ENCODE results near the gene ENO3.

DNA sequence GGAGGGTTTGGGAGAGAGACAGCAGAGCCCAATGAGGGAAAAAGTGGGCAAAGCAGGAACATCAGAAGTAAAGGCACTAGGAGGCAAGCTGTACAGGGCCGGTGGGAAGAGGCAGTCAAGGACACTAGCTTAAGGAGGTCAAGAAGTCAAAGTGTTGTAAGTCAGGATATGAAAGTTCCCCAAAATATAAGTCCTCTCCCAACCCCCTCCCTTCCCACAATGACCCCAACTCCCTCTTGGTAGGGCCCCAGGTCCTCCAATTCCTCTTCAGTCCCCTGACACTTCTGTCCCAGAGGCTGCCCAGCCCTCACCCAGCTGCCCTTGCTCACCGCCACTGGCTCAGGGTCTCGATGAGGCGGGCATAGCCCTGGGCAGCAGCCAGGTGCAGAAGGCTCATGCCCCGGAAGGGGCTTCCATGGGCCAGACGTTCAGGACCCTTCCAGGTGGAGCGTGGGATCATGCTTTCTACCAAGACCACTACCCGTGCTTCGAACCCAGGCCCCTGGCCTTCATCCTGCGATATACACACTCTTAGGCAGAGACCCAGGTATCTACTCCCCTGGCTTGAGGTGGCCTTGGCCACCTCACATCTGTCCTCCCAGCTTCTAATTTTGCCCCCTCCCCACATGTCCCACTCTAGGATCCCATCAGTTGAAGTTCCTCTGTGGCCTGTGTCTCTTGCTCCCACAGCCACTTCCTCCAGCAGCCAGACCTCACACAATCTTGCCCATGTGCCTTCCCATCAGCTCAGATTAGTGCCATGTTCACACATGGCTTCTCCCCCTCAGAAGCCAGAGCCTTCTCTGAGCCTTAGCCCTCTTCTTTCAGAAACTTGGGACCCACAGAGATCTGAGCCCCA is 22.6 kb downstream of the ENO3 start:
- TF ChIP-seq POLR2A (IDR thresholded peaks at IDR 0.05; ENCODE audit: low read length) (no peak), GATA1 (IDR thresholded peaks at IDR 0.05; ENCODE audit: low read depth, low read length) (no peak)
